Right lobe of liver (tissue), 4 donors: ENCODE results near the gene LDLRAD4.

Experiments used
- CTCF ChIP-seq, 4 donors: fragments of 200-600 bp in 3 of 4; fragments of 450-650 bp in 1 of 4; IDR thresholded peaks; one replicate each; pipeline versions ENCODE4 v1.5.1 to v1.8.0; 2016 to 2022; ENCODE audit warnings: antibody characterized with exemption in 4 of 4, mild to moderate bottlenecking in 2 of 4
- POLR2A ChIP-seq: fragments of 450-650 bp; IDR thresholded peaks from one replicate; pipeline ENCODE4 v1.6.1; 2017; ENCODE audit warnings: antibody characterized with exemption, mild to moderate bottlenecking
- donor health status: DM: no; HTN: no; CAD: no.
- donor health status: DM: no; HTN: no; CAD: no.
- donor health status: DM: no; HTN: yes; CAD: no.

DNA sequence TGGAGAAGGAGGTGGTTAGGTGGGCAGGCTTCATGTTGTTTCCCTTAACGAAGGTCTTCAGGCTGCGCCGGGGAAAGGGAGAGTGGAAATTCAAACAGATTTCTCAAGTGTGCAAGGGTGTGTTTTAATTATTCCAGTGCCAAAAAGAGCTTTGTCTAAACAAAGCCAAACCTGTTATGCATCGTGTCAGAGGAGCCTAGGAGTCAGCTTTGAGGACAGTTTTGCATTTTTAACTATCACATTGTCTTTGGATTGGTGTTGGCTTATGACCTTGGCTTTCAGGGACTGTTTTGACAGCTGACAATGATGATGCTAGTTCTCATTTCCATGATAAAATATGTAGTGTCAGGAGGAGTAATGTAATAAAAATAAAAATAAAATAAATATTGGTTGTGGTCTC is 144.8 kb downstream of the LDLRAD4 start:
- TF ChIP-seq POLR2A (no peak), CTCF (IDR thresholded peaks at IDR 0.05) (no peak)
